ENCODE results near the gene CDC25C. TPM values are rescaled to one million over a fixed set of nuclear protein-coding genes. Genes with fewer than 3 reads are reported as not detected.
A peak's percentile ranks its signal among the peaks of the same experiment; 100 is the strongest.

The CDC25C gene
- total RNA-seq, 1 experiment from 2014 or later: 14.7 TPM

GRCh38 chr5:138243794-138244193, 87.8 kb downstream of the CDC25C start:
- POLR2A ChIA-PET (ENCODE audit: unreplicated experiment): no interaction called here

DNA sequence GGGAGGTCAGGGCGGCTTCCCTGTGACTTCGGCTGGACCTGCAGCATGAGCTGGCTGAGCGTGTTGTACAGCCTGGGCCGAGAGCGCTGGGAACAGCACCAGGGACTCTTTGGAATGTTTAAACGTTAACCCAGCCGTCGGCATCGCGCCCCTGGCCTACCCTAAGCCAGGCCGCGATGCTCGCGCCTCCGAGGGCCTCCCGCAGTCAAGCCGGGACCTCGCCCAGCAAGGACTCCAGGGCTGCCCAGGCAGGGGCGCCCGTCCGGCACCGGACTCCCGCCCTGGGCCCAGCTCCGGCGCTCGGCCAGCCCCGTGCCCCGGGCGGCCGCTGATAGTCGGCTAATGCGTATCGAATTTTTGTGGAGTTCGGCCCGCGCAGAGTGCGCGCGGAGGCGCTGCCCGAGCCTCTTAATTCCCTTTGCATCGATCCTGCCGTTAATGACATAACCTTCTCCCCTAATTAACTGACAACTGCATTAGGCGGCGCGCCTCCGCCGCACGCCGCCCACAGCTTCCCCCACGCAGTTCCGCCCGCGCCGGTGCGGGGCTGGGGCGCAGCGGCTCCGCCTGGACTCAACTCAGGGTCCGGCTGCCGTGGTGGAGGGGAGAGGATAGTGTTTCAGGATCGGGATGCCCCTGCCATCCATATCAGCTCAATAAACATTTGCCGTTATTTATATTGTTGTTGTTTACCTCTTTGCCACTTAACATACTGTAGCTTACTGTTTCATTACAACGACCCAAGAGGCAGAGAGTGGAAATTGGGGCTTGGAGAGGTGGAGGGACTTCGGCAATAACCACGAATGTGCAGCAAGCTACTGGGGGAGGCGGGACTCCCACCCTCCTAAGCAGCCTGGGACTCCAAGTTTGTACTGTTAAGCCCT, 89.7 kb downstream of the CDC25C start:
- Histone ChIP-seq H3F3A (ENCODE audit: low read length, unreplicated experiment) (no peaks in the 10 kb centered on the region), H3K9me2 (replicated peaks; ENCODE audit: low read length) (no peaks in the 10 kb centered on the region), H3K9me3 (ENCODE audit: low read length) (no peaks in the 10 kb centered on the region), H4K20me1 (ENCODE audit: low read length) (no peaks in the 10 kb centered on the region), H3K36me3 (ENCODE audit: low read depth, low read length) (no peaks in the 10 kb centered on the region), H3K4me3 (ENCODE audit: low read length) (peak overlapping the region; percentile 60), H3K4me2 (ENCODE audit: low read length) (peak overlapping the region; percentile 73), H3K79me2 (ENCODE audit: low read length) (no peaks in the 10 kb centered on the region), H3K27me3 (ENCODE audit: low read length) (peaks cover 25% of the 10 kb centered on the region), H3K4me1 (ENCODE audit: insufficient read depth, low read length) (no peaks in the 10 kb centered on the region), H2AFZ (ENCODE audit: low read length) (peak overlapping the region; percentile 59), H3K27ac (ENCODE audit: low read length) (no peak overlapping the region), H3K9ac (ENCODE audit: low read length) (no peak overlapping the region)
- BruUV-seq (replicated peaks): no TSS peak
- ATAC-seq: peak; percentile 71
- DNase-seq: no peak
- POLR2A ChIA-PET (ENCODE audit: unreplicated experiment): no interaction called here
- TF ChIP-seq EZH2phosphoT487 (IDR thresholded peaks at IDR 0.05; ENCODE audit: borderline replicate concordance, low read length) (peak; percentile 60; the same call in 1 of the 2 replicates), EZH2 (IDR thresholded peaks at IDR 0.05; ENCODE audit: low read length, unreplicated experiment) (peak; percentile 75)
- TF ChIP-seq, protein P1, sequence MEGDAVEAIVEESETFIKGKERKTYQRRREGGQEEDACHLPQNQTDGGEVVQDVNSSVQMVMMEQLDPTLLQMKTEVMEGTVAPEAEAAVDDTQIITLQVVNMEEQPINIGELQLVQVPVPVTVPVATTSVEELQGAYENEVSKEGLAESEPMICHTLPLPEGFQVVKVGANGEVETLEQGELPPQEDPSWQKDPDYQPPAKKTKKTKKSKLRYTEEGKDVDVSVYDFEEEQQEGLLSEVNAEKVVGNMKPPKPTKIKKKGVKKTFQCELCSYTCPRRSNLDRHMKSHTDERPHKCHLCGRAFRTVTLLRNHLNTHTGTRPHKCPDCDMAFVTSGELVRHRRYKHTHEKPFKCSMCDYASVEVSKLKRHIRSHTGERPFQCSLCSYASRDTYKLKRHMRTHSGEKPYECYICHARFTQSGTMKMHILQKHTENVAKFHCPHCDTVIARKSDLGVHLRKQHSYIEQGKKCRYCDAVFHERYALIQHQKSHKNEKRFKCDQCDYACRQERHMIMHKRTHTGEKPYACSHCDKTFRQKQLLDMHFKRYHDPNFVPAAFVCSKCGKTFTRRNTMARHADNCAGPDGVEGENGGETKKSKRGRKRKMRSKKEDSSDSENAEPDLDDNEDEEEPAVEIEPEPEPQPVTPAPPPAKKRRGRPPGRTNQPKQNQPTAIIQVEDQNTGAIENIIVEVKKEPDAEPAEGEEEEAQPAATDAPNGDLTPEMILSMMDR (conservative IDR thresholded peaks at IDR 0.05; ENCODE audit: low read depth, low read length): no peak
- CTCF ChIA-PET: no interaction called here
- intact Hi-C loops (cut with micrococcal nuclease): no loop called here

More at GRCh38 chr5:138243794-138244193, 87.8 kb downstream of the CDC25C start:
- no peaks in the 10 kb centered on the region for H3K9me2 ChIP-seq (replicated peaks; ENCODE audit: low read length)
- no peaks in the 10 kb centered on the region for H3F3A ChIP-seq (ENCODE audit: low read length, unreplicated experiment)
- H4K20me1 ChIP-seq (ENCODE audit: low read length): no peaks in the 10 kb centered on the region
- intact Hi-C loops (cut with micrococcal nuclease): no loop called here
- CTCF ChIA-PET: interaction anchor here (0.6 kb wide), 1 partner anchor 110 kb away, joined by 3 read pairs; no protein-coding TSS in a partner anchor
- ATAC-seq: no peak
- no TSS peak for BruUV-seq (replicated peaks)
- no peaks in the 10 kb centered on the region for H3K36me3 ChIP-seq (ENCODE audit: low read depth, low read length)
- no peak overlapping the region for H3K27ac ChIP-seq (ENCODE audit: low read length)
- no peak overlapping the region for H3K9ac ChIP-seq (ENCODE audit: low read length)
- no peak for DNase-seq
- H3K79me2 ChIP-seq (ENCODE audit: low read length): no peaks in the 10 kb centered on the region
- TF ChIP-seq, protein P1 (conservative IDR thresholded peaks at IDR 0.05; ENCODE audit: low read depth, low read length): no peak
- TF ChIP-seq EZH2phosphoT487 (IDR thresholded peaks at IDR 0.05; ENCODE audit: borderline replicate concordance, low read length) (no peak), EZH2 (IDR thresholded peaks at IDR 0.05; ENCODE audit: low read length, unreplicated experiment) (no peak)
- H3K4me2 ChIP-seq (ENCODE audit: low read length): no peak overlapping the region
- H3K9me3 ChIP-seq (ENCODE audit: low read length): no peaks in the 10 kb centered on the region
- no peak overlapping the region for H2AFZ ChIP-seq (ENCODE audit: low read length)
- H3K4me3 ChIP-seq (ENCODE audit: low read length): no peak overlapping the region
- H3K4me1 ChIP-seq (ENCODE audit: insufficient read depth, low read length): no peaks in the 10 kb centered on the region
- H3K27me3 ChIP-seq (ENCODE audit: low read length): peaks cover 25% of the 10 kb centered on the region

Measured in PC-3 (cell line).